SK-N-SH treated with all-trans-retinoic acid at 6 μM for 48 hours (cell line): Measurements from ENCODE around the gene RPL19.

ENCODE experiments used
- ATAC-seq: fragments of 200-7000 bp; cut with Tn5 transposase; 3 replicates; pipeline ENCODE4 v1.9.1; 2020; ENCODE audit warnings: mild to moderate bottlenecking, moderate library complexity
- ARNTL ChIP-seq: fragments of 450-650 bp; formaldehyde crosslinking; IDR thresholded peaks from 2 replicates; pipeline ENCODE4 v1.5.0; 2020; ENCODE audit warnings: low read depth, mild to moderate bottlenecking, moderate library complexity, borderline replicate concordance
- BACH2 ChIP-seq: fragments of 250-450 bp; sonication (Bioruptor Pico); IDR thresholded peaks from 2 replicates; pipeline ENCODE4 v1.9.0; 2021; ENCODE audit warnings: mild to moderate bottlenecking, borderline replicate concordance
- CSDC2 ChIP-seq: fragments of 250-450 bp; sonication (Bioruptor Pico); IDR thresholded peaks from 2 replicates; pipeline ENCODE4 v1.5.0; 2020; ENCODE audit warnings: mild to moderate bottlenecking, moderate library complexity
- ESRRG ChIP-seq: fragments of 250-450 bp; sonication (Bioruptor Pico); IDR thresholded peaks from 2 replicates; pipeline ENCODE4 v1.6.1; 2021; ENCODE audit warnings: mild to moderate bottlenecking
- GLIS3 ChIP-seq: fragments of 250-450 bp; sonication (Bioruptor Pico); IDR thresholded peaks from 2 replicates; pipeline ENCODE4 v1.5.0; 2020; ENCODE audit warnings: mild to moderate bottlenecking, moderate library complexity
- ISL1 ChIP-seq: fragments of 250-450 bp; sonication (Bioruptor Pico); IDR thresholded peaks from 2 replicates; pipeline ENCODE4 v2.1.2; 2022; ENCODE audit warnings: mild to moderate bottlenecking, moderate library complexity
- OSR1 ChIP-seq: fragments of 250-450 bp; sonication (Bioruptor Pico); IDR thresholded peaks from 2 replicates; pipeline ENCODE4 v1.8.0; 2022; ENCODE audit warnings: moderate library complexity, mild to moderate bottlenecking, inconsistent platforms
- PPARA ChIP-seq: fragments of 250-450 bp; sonication (Bioruptor Pico); IDR thresholded peaks from 2 replicates; pipeline ENCODE4 v1.5.0; 2020; ENCODE audit warnings: mild to moderate bottlenecking, borderline replicate concordance
- RARB ChIP-seq: fragments of 250-450 bp; sonication (Bioruptor Pico); IDR thresholded peaks from 2 replicates; pipeline ENCODE4 v1.8.0; 2021; ENCODE audit warnings: mild to moderate bottlenecking, moderate library complexity
- TCF4 ChIP-seq: fragments of 250-450 bp; sonication (Bioruptor Pico); IDR thresholded peaks from 2 replicates; pipeline ENCODE4 v1.8.0; 2021; ENCODE audit warnings: mild to moderate bottlenecking, moderate library complexity, borderline replicate concordance
- TOX ChIP-seq: fragments of 250-450 bp; sonication (Bioruptor Pico); IDR thresholded peaks from 2 replicates; pipeline ENCODE4 v1.8.0; 2021; ENCODE audit warnings: mild to moderate bottlenecking, moderate library complexity, borderline replicate concordance
- ZC3H10 ChIP-seq: fragments of 250-450 bp; sonication (Bioruptor Pico); IDR thresholded peaks from 2 replicates; pipeline ENCODE4 v1.5.1; 2021; ENCODE audit warnings: mild to moderate bottlenecking, moderate library complexity
- ZFP3 ChIP-seq: fragments of 250-450 bp; sonication (Bioruptor Pico); IDR thresholded peaks from 2 replicates; pipeline ENCODE4 v1.5.0; 2020; ENCODE audit warnings: mild to moderate bottlenecking, moderate library complexity
- ZFP30 ChIP-seq: fragments of 450-650 bp; formaldehyde crosslinking; IDR thresholded peaks from 2 replicates; pipeline ENCODE4 v1.5.0; 2022; ENCODE audit warnings: mild to moderate bottlenecking, moderate library complexity
- ZNF565 ChIP-seq: fragments of 450-650 bp; formaldehyde crosslinking; conservative IDR thresholded peaks from 2 replicates; pipeline ENCODE4 v1.5.0; 2020; ENCODE audit warnings: low read depth, mild to moderate bottlenecking, moderate library complexity
- ZNF8 ChIP-seq: fragments of 450-650 bp; formaldehyde crosslinking; IDR thresholded peaks from 2 replicates; pipeline ENCODE4 v1.5.0; 2020; ENCODE audit warnings: mild to moderate bottlenecking, moderate library complexity
- TF ChIP-seq, protein P1 (sequence below): fragments of 250-450 bp; sonication (Bioruptor Pico); IDR thresholded peaks from 2 replicates; pipeline ENCODE4 v1.8.0; 2021; ENCODE audit warnings: low read depth, mild to moderate bottlenecking, moderate library complexity, borderline replicate concordance
- TF ChIP-seq, protein P2 (sequence below): fragments of 250-450 bp; sonication (Bioruptor Pico); IDR thresholded peaks from 2 replicates; pipeline ENCODE4 v1.5.1; 2020; ENCODE audit warnings: low read depth, mild to moderate bottlenecking, moderate library complexity
- TF ChIP-seq, protein P3 (sequence below): fragments of 250-450 bp; sonication (Bioruptor Pico); IDR thresholded peaks from 2 replicates; pipeline ENCODE4 v1.5.1; 2021; ENCODE audit warnings: mild to moderate bottlenecking, moderate library complexity

Gene RPL19

DNA sequence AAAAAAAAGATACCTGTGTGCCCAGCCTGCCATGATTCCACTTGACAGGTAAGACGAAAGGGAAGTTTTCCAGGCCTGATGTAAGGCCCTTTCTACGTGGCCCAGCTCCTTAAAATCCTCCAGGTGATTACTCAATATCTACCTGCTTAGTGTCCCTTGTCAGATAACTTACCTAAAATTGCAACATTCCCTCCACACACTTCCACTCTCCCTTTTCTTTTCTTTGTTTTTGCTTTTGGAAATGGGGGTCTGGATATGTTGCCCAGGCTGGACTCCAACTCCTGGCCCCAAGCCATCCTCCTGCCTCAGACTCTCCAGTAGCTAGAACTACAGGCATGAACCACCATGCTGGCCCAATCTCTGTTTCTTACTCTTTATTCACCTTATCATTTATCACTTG, 41.5 kb upstream of the RPL19 start:
- no peak for ATAC-seq
- TF ChIP-seq ESRRG (no peak), TCF4 (CRISPR knock-in tag) (no peak), OSR1 (CRISPR knock-in tag) (no peak), ZC3H10 (CRISPR knock-in tag) (no peak)

DNA sequence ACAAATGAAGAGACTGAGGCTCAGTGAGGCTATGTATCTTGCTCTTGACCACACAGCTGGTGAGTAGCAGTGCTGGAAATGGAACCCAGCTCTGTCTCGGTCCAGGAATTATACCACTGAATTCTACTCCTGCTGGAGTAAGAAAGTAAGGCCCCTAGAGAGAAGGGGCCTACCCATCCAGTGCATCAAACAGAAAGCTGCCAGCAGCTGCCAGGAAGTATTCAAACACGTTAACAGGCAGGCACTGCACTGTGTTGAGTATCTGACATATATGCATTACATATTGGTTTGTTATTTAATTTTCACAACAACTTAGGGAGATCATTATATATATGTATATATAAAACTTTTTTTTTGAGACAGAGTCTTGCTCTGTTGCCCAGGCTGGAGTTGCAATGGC, 38.1 kb upstream of the RPL19 start:
- ATAC-seq: no peak
- TF ChIP-seq ZFP30 (CRISPR knock-in tag) (no peak), RARB (CRISPR knock-in tag) (no peak), ARNTL (CRISPR knock-in tag) (no peak), BACH2 (CRISPR knock-in tag) (no peak), OSR1 (CRISPR knock-in tag) (no peak), TOX (CRISPR knock-in tag) (no peak), PPARA (no peak), ZFP3 (CRISPR knock-in tag) (no peak)
- TF ChIP-seq, protein P1, sequence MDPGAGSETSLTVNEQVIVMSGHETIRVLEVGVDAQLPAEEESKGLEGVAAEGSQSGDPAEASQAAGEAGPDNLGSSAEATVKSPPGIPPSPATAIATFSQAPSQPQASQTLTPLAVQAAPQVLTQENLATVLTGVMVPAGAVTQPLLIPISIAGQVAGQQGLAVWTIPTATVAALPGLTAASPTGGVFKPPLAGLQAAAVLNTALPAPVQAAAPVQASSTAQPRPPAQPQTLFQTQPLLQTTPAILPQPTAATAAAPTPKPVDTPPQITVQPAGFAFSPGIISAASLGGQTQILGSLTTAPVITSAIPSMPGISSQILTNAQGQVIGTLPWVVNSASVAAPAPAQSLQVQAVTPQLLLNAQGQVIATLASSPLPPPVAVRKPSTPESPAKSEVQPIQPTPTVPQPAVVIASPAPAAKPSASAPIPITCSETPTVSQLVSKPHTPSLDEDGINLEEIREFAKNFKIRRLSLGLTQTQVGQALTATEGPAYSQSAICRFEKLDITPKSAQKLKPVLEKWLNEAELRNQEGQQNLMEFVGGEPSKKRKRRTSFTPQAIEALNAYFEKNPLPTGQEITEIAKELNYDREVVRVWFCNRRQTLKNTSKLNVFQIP (CRISPR knock-in tag): no peak
- TF ChIP-seq, protein P2, sequence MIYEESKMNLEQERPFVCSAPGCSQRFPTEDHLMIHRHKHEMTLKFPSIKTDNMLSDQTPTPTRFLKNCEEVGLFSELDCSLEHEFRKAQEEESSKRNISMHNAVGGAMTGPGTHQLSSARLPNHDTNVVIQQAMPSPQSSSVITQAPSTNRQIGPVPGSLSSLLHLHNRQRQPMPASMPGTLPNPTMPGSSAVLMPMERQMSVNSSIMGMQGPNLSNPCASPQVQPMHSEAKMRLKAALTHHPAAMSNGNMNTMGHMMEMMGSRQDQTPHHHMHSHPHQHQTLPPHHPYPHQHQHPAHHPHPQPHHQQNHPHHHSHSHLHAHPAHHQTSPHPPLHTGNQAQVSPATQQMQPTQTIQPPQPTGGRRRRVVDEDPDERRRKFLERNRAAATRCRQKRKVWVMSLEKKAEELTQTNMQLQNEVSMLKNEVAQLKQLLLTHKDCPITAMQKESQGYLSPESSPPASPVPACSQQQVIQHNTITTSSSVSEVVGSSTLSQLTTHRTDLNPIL: no peak
- TF ChIP-seq, all 23 proteins: peak for 0

DNA sequence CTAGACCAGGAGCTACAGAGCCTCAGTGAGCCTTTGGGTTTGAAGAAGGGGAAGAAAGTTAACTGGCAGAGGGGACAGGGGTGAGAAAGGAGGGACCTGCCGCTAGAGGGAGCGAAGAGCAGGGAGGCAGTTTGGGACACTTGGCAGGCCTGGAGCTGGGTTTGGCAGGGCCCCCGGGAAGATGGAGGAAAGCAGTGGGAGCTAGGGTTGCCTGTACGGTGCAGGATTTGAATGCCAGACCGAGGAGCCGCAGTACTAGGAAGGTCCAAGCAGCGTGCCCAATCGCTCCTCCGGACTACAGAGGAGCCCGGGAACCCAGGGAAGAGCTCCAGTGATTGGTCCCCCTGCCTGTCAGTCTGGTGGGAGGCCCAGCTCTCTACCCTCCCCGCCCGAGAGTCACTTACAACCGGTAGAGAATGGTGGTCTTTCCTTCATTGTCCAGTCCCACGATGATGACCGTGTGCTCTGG, 35.4 kb upstream of the RPL19 start:
- peak; percentile 98 for ATAC-seq
- TF ChIP-seq ZNF565 (CRISPR knock-in tag): no peak

DNA sequence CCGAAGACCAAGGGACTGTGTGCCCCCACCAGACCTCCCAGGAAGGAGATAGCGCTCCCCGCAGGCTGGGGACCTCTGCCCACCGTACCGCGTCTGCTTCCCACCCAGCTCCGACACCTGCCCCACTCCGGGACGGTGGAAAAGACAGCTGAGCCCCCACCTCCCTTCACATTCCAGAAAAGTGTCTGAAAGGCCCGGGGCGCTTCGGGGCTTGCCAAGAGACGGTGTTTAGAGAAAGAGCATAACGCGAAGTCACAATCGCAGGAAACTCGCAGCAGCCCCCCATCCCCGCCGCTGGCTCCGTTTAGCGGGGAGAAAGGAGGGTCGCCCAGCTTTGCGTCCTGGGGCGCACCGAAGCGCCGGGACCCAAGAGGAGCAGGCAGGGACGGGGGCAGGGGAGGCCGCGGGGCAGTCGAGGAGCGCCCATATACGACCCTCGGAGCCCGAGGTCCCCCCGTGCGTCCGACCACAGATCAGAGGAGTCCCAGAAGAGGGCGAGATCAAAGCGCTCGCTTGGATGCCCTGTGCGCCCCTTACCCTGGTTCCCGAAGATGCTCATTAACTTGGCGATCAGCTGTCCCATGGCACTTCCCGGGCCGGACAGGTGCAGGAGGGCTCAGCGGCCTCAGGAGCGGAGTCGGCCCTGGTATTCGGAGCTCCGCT, 34.8 kb upstream of the RPL19 start:
- TF ChIP-seq ZNF565 (CRISPR knock-in tag): no peak
- TF ChIP-seq, protein P2: no peak
- no peak for TF ChIP-seq GLIS3 (CRISPR knock-in tag)
- no peak for TF ChIP-seq ZFP3 (CRISPR knock-in tag)
- TF ChIP-seq TCF4 (CRISPR knock-in tag): no peak
- TF ChIP-seq, protein P1 (CRISPR knock-in tag): no peak
- no peak for TF ChIP-seq TOX (CRISPR knock-in tag)
- no peak for TF ChIP-seq ISL1 (CRISPR knock-in tag)
- TF ChIP-seq ESRRG: no peak
- TF ChIP-seq, protein P3, sequence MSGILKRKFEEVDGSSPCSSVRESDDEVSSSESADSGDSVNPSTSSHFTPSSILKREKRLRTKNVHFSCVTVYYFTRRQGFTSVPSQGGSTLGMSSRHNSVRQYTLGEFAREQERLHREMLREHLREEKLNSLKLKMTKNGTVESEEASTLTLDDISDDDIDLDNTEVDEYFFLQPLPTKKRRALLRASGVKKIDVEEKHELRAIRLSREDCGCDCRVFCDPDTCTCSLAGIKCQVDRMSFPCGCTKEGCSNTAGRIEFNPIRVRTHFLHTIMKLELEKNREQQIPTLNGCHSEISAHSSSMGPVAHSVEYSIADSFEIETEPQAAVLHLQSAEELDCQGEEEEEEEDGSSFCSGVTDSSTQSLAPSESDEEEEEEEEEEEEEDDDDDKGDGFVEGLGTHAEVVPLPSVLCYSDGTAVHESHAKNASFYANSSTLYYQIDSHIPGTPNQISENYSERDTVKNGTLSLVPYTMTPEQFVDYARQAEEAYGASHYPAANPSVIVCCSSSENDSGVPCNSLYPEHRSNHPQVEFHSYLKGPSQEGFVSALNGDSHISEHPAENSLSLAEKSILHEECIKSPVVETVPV (CRISPR knock-in tag): no peak
- no peak for TF ChIP-seq ZNF8 (CRISPR knock-in tag)
- no peak for TF ChIP-seq ZFP30 (CRISPR knock-in tag)
- TF ChIP-seq CSDC2 (CRISPR knock-in tag): no peak
- TF ChIP-seq BACH2 (CRISPR knock-in tag): no peak
- no peak for TF ChIP-seq PPARA
- no peak for TF ChIP-seq RARB (CRISPR knock-in tag)
- ATAC-seq: no peak; the same call in 1 of the 3 replicates
